Stimulated activated CD4-positive, alpha-beta T cell treated with anti-CD3 and anti-CD28 coated beads, Interleukin-4, amount 100 ng/mL, for 48 hours (primary cell): ENCODE results near the gene CDH23.

Source experiments
- DNase-seq, 2 donors: peaks; one replicate each; pipeline ENCODE4 v3.0.0-alpha.2; 2020; ENCODE audit warnings: low read depth in 2 of 2

Gene CDH23

DNA sequence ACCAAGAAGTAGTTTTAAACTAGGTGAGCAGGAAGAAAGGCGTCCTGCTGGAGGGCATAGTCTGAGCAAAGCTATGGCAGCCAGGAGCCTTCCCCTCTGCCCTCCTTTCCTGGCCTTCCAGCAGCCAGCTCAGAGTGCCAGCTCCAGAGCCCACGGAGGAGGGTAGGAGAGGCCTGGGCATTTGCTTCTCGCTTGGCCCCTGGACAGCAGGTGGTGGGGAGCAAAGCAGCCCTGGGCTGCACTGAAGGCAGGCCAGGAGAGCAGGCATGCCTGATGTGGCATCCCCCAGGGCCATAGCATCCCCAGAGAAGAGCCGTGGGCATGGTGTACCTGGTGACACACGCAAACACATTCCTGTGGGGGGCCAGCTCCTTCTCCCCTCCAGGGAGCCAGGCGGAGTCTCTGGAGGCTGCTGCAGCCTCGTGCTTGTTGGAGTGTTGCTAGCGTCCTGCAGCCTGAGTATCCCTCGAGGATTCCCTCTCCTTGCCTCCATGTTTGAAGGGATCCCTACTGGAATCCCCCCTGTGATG lies 43.9 kb downstream of the CDH23 start:
- no peak for DNase-seq

DNA sequence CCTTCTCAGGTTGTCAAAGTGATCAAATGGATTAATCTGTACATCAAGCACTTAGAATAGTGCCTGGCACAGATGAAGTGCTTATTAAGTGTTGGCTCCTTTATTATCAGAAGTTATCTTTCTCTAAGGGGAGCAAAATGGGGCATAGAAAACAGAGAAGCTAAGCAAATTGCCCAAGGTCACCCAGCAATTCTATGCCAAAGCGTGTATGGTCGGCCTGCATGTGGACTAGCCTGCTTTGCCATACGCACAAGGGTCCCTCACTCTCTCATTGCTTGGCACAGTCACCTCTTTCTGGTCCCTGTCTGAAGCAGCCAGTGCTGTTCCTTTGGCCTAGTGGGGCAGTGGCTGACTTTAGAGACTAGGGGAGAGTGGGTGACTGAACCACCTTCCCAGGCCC lies 45.3 kb downstream of the CDH23 start:
- DNase-seq: no peak

DNA sequence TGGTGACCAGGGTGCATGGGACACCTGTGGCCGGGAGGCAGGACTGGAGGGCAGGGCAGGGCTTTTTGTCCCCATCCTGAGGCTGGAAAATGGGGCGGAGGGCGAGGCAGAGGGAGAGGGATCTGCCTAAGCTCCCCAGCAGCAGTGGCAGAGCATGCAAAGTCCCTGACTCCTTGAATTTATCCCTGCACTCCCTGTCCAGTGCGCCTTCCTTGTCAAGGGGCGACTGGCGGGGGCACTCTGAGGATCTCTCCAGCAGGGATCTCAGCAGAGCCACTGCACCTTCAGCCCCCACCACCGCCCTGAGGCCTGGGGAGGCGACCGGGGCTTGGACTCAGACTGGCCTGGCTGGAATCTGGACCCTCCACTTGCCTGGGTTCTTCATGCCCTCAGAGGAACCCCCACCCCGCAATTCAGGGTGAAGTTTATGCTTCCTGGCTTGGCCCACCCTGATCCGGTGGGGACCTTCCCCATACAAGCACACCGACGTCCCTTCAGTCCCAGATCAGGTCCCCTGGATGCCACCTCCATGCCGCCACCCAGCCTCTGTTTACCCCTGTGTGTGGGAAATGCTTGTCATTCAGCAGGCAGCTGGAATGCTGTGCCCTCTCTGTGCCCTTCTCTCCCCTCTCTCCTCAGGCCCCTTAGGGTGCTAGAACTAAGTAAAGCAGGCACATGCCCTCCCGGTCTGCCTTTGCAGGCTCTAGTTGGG lies 46.3 kb downstream of the CDH23 start:
- no peak for DNase-seq

DNA sequence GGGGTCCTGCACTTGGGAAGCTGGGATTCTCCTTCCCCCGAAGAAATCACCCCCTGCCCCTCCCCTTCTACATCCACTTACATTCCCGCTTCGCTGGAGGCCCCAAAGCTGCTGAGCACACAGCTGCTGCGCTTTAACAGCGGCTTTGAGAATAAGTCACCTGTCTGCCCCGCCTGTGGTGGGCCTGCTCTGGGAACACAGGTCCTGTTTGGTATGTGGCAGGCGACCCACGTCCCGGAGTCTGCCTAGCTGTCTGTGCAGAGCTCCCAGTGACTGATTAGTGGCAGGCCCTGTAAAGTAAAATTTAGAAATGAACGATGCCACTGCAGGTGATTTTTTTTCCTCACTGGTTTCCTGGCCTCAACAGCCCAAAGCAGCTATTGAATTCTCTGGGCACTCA lies 47.0 kb downstream of the CDH23 start:
- no peak for DNase-seq

DNA sequence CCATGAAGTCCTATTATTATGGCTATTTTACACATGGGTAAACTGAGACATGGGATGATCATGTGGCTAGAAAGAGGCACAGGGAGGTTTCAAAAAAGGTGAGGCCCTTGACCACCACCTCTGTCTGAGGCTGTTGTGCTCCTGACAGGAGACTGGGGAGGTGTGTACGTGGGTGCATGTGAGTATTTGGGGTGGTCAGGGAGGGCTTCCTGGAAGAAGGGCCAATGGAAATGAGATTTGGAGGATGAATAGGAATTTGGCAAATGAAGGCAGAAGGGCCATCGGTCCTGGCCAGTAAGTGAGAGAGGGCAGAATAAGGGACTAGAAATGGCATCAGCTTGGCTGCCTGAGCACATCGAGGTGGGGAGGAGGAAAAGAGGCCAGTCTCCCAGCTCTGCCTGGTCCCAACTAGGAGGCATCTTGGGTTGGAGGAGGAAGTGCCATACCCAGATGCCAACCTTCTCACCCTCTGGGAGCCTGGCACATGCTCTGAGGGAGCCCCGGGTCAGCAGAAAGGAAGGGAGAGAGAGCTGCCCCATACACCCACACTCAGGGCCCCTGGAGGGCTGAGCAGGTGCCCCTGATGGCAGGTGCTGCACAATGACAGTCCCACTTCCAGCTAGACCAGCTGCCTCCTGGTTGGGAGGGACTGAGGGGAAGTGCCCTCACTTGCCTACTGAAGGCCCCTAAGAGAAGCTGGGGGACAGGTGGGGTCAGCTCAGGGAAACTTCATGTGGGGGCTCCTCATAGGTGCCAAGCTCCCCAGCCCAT lies 47.7 kb downstream of the CDH23 start:
- DNase-seq: no peak

DNA sequence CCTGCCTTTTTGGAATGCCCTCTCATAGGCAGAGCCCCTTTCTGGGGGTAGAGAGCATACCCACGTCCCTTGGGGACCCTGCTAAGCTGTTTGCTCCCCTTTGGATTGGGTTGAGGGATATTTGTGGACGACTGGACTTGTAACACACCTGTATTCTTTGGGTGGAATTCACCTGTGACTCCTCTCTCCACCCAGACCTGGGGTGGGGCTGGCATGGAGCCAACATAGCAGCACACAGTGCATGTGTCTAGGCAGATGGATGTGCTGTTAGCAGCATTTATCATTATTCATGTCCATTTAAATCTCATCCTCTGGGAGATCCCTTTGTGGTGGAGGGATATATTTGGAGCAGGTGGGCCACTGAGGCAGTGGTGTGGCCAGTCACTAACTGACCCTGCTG lies 51.0 kb downstream of the CDH23 start:
- no peak for DNase-seq

DNA sequence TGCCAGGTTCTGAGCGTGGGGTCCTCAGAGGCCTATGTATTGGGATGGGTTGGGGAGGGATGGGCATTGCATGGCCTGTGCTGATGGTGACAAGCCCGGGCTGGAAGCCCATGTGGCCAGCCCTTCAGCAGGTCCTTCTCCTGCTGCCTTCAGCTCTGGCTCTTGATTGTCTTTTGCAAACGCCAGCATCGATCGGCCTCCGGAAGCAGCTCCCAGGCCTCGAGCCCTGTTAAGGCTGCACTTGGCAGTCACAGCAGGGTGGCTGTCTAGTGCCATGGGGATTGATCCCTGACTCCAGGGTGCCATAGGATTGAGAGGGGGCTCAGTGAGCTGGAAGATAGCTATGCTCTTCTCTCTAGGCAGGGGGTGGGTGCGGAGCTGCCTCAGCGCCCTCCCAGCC lies 51.4 kb downstream of the CDH23 start:
- DNase-seq: no peak

DNA sequence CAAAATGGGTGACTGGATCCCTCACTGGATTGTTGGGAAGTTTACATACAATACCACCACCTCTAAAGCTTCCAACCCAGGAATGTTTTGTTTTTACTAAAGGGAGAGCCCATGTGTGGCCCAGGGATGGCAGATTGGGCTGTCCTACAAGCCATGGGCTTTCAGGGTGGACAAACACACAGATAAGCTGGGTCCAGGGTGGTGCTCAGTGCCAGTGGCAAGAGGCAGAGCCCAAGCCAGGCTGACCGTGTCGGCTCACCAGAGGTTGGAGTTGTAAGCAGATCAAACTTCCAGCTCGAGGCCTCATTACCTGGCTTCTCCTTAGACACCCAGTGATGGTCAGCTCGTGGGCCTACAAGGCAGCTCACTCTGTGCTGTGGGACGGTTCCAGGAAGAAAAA lies 52.3 kb downstream of the CDH23 start:
- no peak for DNase-seq

DNA sequence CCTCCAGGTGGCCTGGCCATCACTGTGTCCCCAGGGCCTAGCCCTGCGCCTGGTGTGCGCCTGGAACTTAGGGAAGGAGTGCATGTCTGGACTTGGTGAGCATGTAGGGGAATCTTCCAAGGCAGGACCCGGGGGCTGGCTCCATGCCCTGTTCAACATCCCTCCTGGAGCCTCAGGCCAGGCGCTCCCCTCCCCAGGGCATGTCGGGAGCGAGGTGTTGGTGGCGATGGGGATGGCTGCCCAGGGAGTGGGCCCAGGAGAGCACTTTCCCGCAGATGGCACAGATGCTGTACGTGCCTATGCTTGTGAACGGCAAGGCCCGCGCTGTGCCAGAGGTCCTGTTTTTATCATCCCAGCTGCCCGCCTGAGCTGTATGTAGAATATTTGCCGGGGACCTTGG lies 55.0 kb downstream of the CDH23 start:
- no peak for DNase-seq

DNA sequence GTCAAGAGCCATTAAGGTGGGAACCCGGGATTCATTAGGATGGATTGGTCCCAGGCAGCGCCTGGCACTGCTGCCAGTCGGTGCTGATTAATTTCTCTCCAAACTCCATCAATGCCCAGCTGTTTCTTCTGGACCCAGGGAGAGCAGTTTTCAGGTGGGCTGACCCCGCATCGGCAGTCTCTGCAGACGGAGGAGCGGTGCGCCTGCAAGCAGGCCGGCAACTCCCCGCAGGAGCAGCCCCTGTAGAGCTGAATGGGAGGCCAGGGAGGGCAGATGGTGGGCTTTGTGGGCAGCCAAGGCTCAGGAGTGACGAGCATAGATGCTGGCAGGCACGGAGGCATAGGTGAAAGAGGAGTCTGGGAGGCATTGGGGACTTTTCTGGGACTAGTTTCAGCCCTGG lies 56.5 kb downstream of the CDH23 start:
- DNase-seq: no peak

DNA sequence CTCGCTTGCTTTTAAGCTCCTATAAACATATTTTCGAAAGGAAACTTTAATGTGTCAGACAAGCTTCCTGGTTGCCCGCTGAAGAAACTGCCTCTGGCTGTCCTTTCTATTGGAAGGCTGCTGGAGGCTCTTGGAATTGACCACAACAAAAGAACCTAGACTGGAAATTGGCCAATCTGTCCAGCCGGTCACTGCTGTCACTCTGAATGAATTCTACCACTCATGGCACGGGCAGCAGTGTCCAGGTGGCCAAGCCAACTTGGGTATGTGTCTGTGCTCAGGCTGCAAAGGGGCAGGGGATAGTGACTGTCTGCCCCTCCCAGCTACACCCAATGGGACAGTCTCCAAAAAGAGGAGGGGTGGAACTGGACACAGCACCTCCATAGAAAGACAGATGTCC lies 57.6 kb downstream of the CDH23 start:
- no peak for DNase-seq

DNA sequence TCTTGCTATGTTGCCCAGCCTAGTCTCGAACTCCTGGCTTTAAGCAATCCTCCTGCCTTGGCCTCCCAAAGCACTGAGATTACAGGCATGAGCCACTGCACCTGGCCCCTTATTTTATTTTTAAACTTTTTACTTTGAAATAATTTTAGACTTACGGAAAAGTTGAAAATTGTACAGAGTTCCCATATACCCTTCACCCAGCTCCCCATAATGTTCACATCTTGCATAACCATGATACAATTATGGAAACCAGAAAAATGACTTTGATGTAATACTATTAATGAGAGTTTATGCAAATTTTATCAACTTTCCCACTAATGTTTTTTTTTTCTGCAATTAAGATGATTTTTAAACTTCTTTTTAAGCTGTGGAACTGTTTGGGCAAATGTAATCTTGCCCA lies 58.3 kb downstream of the CDH23 start:
- DNase-seq: no peak

DNA sequence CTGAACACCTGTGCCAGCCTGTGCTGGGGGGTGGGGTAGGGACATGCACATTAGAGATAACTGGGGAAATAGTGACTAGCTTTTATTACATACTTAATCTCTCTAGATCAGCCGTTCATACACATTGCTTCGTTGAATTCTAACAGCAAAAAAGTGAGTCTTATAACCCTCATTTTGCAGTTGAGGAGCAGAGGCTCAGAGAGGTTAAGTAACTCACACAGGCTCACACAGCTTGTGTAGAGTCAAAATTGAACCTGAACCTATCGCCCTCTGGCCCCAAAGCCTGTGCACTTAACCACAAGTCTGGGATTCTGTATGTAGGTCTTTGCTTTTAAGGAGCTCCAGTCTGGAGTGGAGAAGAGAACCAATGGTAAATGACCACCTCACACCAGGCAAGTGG lies 59.9 kb downstream of the CDH23 start:
- no peak for DNase-seq

DNA sequence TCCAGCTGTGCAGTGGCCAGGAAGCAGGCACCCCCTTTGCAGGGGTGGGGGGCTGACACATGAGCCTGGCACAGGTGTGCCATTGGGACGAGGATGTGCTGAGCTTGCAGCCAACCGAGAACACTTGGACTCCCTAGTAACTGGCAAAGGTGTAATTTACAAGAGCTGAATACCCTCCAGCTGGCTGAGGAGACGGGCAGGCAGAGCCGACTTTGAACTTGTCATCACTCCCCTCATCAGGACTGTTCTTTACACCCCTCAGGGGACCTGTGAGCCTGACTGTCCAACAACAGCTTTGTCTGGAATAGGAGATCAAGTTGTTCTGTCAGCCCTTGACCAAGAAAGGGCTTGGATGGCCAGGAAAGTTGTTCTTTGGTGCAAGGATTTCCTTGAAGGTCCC lies 61.2 kb downstream of the CDH23 start:
- no peak for DNase-seq

DNA sequence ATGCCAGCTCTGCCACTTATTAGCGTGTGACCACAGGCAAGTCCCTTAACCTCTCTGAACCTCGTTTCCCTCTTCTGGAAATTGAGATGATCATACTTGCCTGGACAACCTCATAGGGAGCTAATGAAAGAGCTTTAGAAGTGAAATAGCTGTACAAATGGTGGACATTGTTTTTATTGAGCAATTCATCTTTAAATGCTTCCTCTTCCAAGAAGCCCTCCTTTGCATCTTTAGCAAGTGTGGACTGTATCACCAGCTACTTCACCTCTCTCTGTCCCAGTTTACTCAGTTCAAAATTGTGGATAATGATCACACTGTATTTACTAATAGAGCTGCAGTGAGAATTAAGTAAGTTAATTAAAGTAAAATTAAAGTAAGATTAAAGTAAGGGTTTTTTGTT lies 61.7 kb downstream of the CDH23 start:
- DNase-seq: no peak

DNA sequence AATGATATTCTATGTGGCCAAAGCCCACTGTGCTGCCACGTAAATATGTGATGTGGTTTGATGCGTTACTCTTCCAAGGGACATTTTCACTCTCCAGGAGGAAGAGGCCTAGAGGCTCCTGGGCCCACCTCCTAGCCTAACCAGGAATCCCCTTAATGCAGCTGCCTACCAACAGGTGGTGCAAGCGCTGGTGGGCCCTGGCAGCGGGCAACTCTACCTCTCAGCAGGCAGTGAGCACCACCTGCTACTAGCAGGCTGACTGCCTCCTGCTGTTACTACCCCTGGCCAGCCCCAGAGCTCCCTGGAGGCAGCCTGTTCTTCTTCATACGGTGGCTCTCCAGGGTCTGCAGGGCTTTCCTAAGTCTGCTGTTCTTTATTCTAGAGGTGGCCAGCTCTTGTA lies 62.8 kb downstream of the CDH23 start:
- DNase-seq: no peak

DNA sequence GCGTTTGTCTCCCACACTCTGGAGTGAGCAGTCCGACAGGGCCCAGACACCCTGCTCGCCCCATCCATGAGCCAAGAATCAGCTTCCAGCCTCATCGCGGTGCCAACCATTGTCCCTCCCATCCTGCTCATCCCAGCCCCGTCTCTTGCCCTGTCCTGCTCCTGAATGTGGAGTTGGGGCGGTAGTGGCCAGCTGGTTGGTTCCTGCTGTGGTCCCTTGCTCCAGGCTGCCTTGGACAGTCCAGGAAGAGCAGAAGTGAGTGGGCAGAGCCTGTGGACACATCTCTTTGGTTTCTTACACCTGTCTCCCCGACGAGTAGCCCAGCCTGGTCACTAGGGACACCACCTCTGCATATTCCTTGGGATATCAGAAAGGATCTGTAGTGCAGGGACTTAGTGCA lies 63.9 kb downstream of the CDH23 start:
- DNase-seq: no peak

DNA sequence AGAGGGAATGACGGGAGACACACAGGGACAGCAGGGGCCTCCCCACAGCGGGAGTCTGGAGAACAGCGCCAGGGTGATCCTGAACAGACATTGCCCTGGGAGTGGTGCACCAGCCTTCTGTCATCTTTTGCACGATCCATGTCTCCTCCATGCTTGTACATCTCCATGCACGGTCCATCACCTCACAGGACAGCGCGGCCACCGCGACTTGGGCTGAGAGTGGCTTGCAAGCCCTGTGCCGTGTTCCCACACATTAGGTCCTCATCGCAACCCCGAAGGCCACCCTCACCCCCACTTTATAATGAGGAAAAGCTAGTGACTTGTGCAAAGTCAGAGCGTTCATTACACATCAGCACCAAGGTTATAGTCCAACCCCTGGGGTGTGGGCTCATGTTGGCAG lies 64.7 kb downstream of the CDH23 start:
- DNase-seq: no peak

DNA sequence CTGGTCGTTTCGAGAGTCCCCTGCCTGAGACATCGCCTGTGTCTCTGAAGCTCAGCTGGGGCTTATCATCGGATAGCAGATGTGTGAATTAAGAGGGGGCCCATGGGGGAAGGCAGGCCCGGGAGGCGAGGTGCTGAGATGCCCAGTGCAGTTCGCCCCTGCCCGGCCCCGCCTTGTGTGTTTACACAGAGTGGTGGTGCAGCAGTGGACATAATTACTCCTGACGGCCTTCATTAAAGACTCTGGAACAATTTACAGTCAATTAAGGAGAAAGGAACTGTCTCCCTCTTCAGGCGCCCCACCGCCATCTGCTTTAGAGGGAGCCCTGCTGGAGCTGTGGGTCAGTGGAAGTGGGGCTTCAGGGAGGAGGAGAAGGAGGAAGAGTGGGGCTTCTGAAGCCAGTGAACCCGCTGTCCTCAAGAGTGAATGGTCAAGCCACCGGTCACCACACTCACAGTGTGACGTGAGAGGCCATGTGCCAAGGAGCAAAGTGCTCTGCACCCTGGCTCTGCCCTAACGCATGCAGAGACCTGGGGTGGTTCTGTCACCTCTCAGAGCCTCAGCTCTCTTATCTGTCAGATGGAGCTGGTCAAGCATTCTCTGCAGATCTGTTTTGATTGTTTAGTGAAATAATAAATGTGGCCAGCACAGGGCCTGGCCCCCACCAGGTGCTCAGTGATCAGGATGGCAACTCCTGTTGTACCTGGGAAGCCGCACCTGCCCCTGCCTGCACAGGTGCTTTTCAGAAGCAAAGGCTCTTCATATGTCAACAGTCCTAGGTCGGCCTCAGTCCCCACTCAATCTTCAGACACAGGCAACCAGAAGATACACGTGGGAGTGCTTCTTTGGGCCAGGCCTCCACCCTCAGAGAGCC lies 65.6 kb downstream of the CDH23 start:
- no peak for DNase-seq

DNA sequence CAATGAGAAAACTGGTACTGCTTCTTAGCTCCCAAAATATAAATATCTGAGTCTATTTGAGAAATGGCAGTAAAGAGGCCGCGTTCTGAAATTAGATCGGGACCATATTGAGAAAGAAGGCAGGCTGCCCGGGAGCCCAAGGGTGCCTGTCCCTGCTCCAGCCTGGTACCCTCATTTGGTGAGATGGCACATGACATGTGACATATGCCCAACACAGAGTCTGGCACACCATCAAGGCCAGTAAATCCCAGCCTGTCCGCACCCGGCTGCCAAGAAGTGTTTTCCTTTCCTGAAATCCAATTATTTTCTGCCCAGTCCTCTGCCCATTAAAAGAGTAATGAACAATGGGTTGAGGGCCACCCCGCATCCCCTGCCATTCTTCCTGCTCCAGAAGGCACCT lies 66.4 kb downstream of the CDH23 start:
- no peak for DNase-seq

DNA sequence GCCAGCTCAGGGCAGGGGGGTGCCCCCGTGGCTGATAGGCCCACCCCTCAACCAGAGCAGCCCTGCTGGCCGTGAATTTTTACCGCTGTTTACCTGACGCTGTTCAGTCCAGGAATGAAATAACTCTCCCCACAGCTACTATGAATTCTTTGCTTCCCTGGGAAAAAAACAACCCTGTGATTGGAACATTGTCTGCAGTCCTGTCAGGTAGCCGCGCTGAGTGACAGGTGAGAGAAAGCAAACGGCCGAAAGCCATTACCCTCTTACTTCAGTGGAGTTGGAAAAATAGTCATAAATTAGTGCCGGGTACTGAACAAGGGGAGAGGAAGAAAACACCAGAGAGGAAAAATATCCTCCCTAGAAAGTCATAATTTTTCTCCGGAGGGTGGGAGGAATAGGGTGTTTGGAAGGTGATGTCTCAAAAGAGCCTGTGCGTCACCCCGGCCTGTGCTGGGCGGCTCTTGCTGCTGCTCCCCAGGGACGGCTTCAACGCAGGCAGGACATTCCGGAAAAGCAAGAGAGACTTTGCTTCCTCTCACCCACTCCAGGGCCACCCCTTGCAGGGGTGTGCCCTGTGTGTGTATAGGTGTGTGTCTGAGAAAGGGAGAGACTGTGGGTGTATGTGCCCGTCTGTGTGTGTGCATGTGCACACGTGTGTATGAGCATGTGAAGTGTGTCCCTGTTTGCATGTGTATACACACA lies 69.0 kb downstream of the CDH23 start:
- DNase-seq: no peak

DNA sequence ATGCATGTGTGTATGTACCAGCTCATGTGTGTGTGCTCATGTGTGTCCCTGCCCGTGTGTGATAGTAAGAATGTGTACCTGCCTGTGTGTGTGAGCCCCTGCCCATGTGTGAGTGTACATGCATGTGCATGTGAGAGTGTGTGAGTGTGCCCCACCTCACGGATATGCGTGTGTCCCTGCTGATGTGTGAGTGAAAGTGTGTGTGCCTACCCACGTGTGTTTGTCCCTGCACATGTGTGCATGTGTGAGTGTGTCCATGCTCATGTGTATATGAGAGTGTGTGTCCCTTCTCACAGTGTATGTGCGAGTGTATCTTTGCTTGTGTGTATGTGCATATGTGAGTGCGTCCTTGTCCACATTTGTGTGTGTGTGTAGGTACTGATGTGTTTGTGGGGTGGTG lies 69.6 kb downstream of the CDH23 start:
- no peak for DNase-seq
